Measurements from ENCODE around the gene ERN1. TPM values are rescaled to one million over a fixed set of nuclear protein-coding genes. Genes with fewer than 3 reads are reported as not detected.
"Not testable (repeated sequence)": the region's sequence is repeated elsewhere in the genome, so short reads cannot be mapped to it uniquely, and the experiment has no call there.

Gene ERN1
- total RNA-seq, 1 donor from 2014 or later = 12.1 TPM

- no peak for TF ChIP-seq CTCF (conservative IDR thresholded peaks at IDR 0.05)
- H3K36me3 Mint-ChIP-seq = no peaks in the 10 kb centered on the region
- no peaks in the 10 kb centered on the region for H3K9me3 Mint-ChIP-seq
- no peak overlapping the region for H3K27ac Mint-ChIP-seq
- peaks cover 14% of the 10 kb centered on the region for H3K27me3 Mint-ChIP-seq
- H3K4me3 Mint-ChIP-seq = no peak overlapping the region
- peaks cover 4% of the 10 kb centered on the region for H3K4me1 Mint-ChIP-seq (ENCODE audit: unreplicated experiment)
- DNase-seq (ENCODE audit: extremely low spot score, unreplicated experiment) = peak; percentile 16
Measured at GRCh38 chr17:64015447-64015846, 114.5 kb downstream of the ERN1 start.

- Mint-ChIP-seq H3K9me3 (no peaks in the 10 kb centered on the region), H3K4me3 (no peak overlapping the region), H3K4me1 (ENCODE audit: unreplicated experiment) (peaks cover 8% of the 10 kb centered on the region), H3K27ac (no peak overlapping the region), H3K27me3 (peaks cover 8% of the 10 kb centered on the region), H3K36me3 (no peaks in the 10 kb centered on the region)
- TF ChIP-seq CTCF (conservative IDR thresholded peaks at IDR 0.05) = no peak
- DNase-seq (ENCODE audit: extremely low spot score, unreplicated experiment) = peak; percentile 10
Measured at GRCh38 chr17:64009571-64010402, 120.2 kb downstream of the ERN1 start.

- peak; percentile 50 for DNase-seq (ENCODE audit: extremely low spot score, unreplicated experiment)
- Mint-ChIP-seq H3K4me1 (ENCODE audit: unreplicated experiment) (peaks cover 8% of the 10 kb centered on the region), H3K27ac (no peak overlapping the region), H3K9me3 (no peaks in the 10 kb centered on the region), H3K27me3 (peaks cover 8% of the 10 kb centered on the region), H3K36me3 (no peaks in the 10 kb centered on the region), H3K4me3 (no peak overlapping the region)
- no peak for TF ChIP-seq CTCF (conservative IDR thresholded peaks at IDR 0.05)
Measured at GRCh38 chr17:64008830-64009229, 121.1 kb downstream of the ERN1 start.

- DNase-seq (ENCODE audit: extremely low spot score, unreplicated experiment) = peak; percentile 44
- Mint-ChIP-seq H3K4me1 (ENCODE audit: unreplicated experiment) (peaks cover 8% of the 10 kb centered on the region), H3K27me3 (peaks cover 8% of the 10 kb centered on the region), H3K27ac (no peak overlapping the region), H3K4me3 (no peak overlapping the region), H3K36me3 (no peaks in the 10 kb centered on the region), H3K9me3 (no peaks in the 10 kb centered on the region)
- TF ChIP-seq CTCF (conservative IDR thresholded peaks at IDR 0.05) = no peak
Measured at GRCh38 chr17:64008346-64008745, 121.6 kb downstream of the ERN1 start.

- no peak for TF ChIP-seq CTCF (conservative IDR thresholded peaks at IDR 0.05)
- Mint-ChIP-seq H3K27ac (no peak overlapping the region), H3K9me3 (no peaks in the 10 kb centered on the region), H3K4me3 (no peak overlapping the region), H3K4me1 (ENCODE audit: unreplicated experiment) (peaks cover 8% of the 10 kb centered on the region), H3K36me3 (no peaks in the 10 kb centered on the region), H3K27me3 (peaks cover 8% of the 10 kb centered on the region)
- peak; percentile 51 for DNase-seq (ENCODE audit: extremely low spot score, unreplicated experiment)
Measured at GRCh38 chr17:64007838-64008282, 122.1 kb downstream of the ERN1 start.

GRCh38 chr17:64007089-64007837 lies 122.7 kb downstream of the ERN1 start:
- not testable (repeated sequence) for H3K9me3 Mint-ChIP-seq; H3K27me3 Mint-ChIP-seq; H3K4me1 Mint-ChIP-seq (ENCODE audit: unreplicated experiment); H3K27ac Mint-ChIP-seq; H3K36me3 Mint-ChIP-seq; H3K4me3 Mint-ChIP-seq
- peak; percentile 37 for DNase-seq (ENCODE audit: extremely low spot score, unreplicated experiment)

Data from type B pancreatic cell (in vitro differentiated cells).